HG02970 (cell line): ENCODE measurements around the gene GSTM3.
"Not testable (repeated sequence)": the region's sequence is repeated elsewhere in the genome, so short reads cannot be mapped to it uniquely, and the experiment has no call there.

Source experiments
- ATAC-seq: cut with Tn5 transposase; IDR thresholded peaks from one replicate; pipeline ENCODE4 v1.9.1; 2021; ENCODE audit warnings: mild to moderate bottlenecking, moderate library complexity, moderate number of reproducible peaks; ENCODE audit not compliant: unreplicated experiment, low FRiP score

GSTM3 gene

GRCh38 chr1:109776206-109776835, 35.5 kb upstream of the GSTM3 start:
- ATAC-seq = no peak

GRCh38 chr1:109775398-109775797, 34.6 kb upstream of the GSTM3 start:
- no peak for ATAC-seq

- ATAC-seq = no peak
Observed at GRCh38 chr1:109773900-109774485, 33.2 kb upstream of the GSTM3 start.

- ATAC-seq = no peak
Observed at GRCh38 chr1:109773203-109773899, 32.5 kb upstream of the GSTM3 start.

GRCh38 chr1:109772658-109773202, 31.9 kb upstream of the GSTM3 start:
- ATAC-seq = no peak

GRCh38 chr1:109771712-109772657, 31.1 kb upstream of the GSTM3 start:
- no peak for ATAC-seq

GRCh38 chr1:109770331-109771095, 29.7 kb upstream of the GSTM3 start:
- ATAC-seq = no peak

GRCh38 chr1:109769330-109770078, 28.7 kb upstream of the GSTM3 start:
- ATAC-seq = no peak

GRCh38 chr1:109768820-109769219, 28.0 kb upstream of the GSTM3 start:
- ATAC-seq = no peak

GRCh38 chr1:109768335-109768650, 27.5 kb upstream of the GSTM3 start:
- no peak for ATAC-seq

GRCh38 chr1:109767637-109768334, 26.9 kb upstream of the GSTM3 start:
- ATAC-seq = no peak

- ATAC-seq = not testable (repeated sequence)
Observed at GRCh38 chr1:109766991-109767636, 26.3 kb upstream of the GSTM3 start.

GRCh38 chr1:109765896-109766615, 25.2 kb upstream of the GSTM3 start:
- no peak for ATAC-seq

GRCh38 chr1:109765483-109765815, 24.6 kb upstream of the GSTM3 start:
- no peak for ATAC-seq

GRCh38 chr1:109764561-109765482, 24.0 kb upstream of the GSTM3 start:
- ATAC-seq = no peak

GRCh38 chr1:109763646-109764415, 23.0 kb upstream of the GSTM3 start, which contains the start of gene EPS8L3:
Gene EPS8L3, minus strand, starts transcription at chr1:109763923. Its CDS starts 2,174 bp downstream, at chr1:109761749.
- ATAC-seq = no peak
